Measurements from ENCODE around the gene GAS7.

Gene GAS7

DNA sequence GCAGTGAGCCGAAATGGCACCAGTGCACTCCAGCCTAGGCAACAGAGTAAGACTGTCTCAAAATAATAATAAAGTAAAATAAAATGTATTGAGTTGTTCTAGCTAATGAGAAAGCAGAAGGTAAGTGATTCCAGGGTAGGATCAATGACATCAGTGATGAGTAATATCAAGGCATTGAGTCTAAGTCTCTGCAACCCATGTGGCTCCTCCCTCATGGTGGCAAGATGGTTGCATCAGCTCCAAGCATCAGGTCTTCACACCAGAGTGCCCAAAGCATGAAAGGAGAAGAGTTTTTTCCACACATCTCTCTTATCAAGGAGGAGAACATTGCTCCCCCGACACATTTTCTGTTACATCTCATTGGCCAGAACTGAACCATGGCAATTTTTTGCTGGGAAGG, 34.8 kb upstream of the GAS7 start:
- peak; percentile 11 for DNase-seq (ENCODE audit: low read depth)
- H3K4me3 ChIP-seq (ENCODE audit: low read length) = no peak overlapping the region
- TF ChIP-seq, protein P1, sequence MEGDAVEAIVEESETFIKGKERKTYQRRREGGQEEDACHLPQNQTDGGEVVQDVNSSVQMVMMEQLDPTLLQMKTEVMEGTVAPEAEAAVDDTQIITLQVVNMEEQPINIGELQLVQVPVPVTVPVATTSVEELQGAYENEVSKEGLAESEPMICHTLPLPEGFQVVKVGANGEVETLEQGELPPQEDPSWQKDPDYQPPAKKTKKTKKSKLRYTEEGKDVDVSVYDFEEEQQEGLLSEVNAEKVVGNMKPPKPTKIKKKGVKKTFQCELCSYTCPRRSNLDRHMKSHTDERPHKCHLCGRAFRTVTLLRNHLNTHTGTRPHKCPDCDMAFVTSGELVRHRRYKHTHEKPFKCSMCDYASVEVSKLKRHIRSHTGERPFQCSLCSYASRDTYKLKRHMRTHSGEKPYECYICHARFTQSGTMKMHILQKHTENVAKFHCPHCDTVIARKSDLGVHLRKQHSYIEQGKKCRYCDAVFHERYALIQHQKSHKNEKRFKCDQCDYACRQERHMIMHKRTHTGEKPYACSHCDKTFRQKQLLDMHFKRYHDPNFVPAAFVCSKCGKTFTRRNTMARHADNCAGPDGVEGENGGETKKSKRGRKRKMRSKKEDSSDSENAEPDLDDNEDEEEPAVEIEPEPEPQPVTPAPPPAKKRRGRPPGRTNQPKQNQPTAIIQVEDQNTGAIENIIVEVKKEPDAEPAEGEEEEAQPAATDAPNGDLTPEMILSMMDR (conservative IDR thresholded peaks at IDR 0.05; ENCODE audit: low read length) = no peak

DNA sequence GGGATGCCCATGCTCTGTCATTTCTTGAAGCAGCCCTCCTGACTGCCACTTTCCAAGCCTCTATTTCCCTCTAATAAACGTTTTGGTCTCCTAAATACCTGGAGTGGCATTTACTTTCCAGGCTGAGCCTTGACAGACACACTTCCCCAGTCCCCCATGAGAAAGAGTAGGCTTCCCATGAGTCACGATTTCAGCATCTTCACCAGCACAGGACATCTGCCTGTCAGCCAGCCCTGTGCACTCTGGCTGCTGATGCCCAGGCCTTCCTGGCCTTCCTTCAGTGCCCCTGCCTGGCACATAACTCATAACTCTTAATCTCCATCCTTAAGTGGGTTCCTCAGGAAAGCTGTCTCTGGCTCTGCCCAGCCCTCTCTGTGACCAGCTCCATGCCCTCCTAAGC, 30.8 kb upstream of the GAS7 start:
- TF ChIP-seq, protein P1 (conservative IDR thresholded peaks at IDR 0.05; ENCODE audit: low read length) = no peak
- DNase-seq (ENCODE audit: low read depth) = peak; percentile 11
- no peak overlapping the region for H3K4me3 ChIP-seq (ENCODE audit: low read length)

DNA sequence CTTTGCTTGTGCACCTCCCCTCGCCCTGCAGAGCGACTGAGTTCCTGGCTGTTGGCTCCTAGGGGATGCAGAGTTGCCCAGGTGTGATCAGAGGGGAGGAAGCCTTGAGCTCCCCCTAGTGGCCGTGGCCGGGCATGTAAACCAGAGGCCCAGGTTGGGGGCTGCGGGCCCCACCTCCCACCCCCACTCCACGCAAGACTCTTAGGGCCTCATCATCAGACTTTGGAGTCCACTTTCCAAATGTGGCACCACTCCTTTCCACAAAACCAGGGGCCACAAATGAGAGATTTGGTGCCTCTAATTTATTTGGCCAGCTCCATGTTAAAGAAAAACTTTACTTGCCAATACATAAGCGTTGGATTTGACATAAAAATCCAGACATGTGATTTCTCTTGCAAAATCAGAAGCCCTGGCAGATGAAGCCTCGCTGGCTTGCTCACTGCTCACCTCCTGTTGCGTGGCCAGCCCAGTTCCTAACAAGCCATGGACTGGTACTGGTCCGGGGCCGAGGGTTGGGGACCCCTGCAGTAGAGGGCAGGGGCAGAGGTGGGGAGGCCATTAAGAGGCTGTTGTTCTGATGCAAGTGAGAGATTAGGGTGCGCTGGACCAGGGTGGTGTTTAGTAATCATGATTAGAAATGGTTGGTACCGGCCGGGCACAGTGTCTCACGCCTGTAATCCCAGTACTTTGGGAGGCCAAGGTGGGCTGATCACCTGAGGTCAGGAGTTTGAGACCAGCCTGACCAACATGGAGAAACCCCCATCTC, 28.7 kb upstream of the GAS7 start:
- no peak for DNase-seq (ENCODE audit: low read depth)
- TF ChIP-seq, protein P1 (conservative IDR thresholded peaks at IDR 0.05; ENCODE audit: low read length) = peak; percentile 88

DNA sequence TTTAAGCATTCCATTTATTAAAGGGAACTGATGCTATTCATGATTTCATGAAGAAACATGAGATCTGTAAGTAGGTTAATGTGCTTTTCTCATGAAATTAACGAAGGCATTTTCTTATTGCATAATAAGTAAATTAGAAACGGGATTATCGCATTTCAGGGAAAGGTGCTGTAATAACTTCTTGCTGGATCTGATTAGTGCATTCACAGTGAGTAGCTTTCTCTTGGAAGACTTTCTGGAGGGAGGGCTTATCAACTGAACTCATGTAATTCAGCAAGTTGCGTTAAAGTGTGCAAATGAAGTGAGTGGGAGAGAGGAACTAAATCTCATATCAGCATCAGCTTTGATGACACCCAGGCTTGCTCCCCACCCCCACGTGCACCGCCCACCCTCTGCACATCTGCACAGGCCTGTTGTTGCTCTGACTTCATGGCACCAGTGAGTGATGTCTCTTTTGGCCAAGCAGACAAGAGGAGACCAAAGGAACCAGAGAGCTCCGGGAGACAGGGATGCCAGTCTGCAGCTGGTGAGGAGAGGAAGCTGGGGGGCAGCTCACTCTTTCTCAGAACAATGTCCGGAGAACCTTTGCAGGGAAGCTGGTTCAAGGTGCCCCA, 26.3 kb upstream of the GAS7 start:
- peak; percentile 21 for DNase-seq (ENCODE audit: low read depth)
- TF ChIP-seq, protein P1 (conservative IDR thresholded peaks at IDR 0.05; ENCODE audit: low read length) = no peak

More for the DNA sequence above, 28.7 kb upstream of the GAS7 start:
- H3K4me3 ChIP-seq (ENCODE audit: low read length) = no peak overlapping the region

DNA sequence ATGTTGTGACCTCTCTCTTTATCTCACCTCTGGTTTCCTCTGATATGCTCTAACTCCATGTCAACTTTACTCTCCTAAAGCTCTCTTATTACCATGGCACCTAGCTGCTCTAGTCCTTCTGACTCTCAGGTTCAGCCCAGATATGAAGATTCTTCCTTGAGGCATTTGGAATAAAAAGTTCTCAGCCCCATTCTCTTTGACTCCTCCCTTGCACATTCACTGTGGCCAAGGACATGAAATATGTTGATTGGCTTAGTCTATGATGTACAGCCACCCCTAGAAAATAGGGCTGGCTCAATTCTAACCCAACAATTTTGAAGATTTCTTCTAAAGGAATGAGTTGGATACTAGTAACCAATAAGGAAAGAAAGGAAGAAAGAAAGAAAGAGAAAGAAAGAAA, 20.8 kb upstream of the GAS7 start:
- DNase-seq (ENCODE audit: low read depth) = no peak
- TF ChIP-seq, protein P1 (conservative IDR thresholded peaks at IDR 0.05; ENCODE audit: low read length) = no peak
- no peak overlapping the region for H3K4me3 ChIP-seq (ENCODE audit: low read length)

More for the DNA sequence above, 26.3 kb upstream of the GAS7 start:
- no peak overlapping the region for H3K4me3 ChIP-seq (ENCODE audit: low read length)

DNA sequence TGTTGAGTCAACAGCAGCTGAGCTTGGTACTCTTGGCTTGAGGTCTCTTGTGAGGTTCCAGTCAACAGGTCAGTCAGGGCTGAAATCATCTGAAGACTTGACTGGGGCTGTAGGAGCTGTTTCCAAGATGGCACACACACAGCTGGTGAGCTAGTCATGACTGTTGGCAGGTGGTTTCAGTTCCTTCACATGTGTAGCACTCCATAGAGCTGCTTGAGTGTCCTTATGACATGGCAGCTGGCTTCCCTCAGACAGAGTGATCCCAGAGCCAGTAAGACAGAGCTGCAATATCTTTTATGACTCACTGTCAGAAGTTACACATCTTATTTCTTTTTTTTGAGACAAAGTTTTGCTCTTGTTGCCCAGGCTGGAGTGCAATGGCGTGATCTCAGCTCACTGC, 19.5 kb upstream of the GAS7 start:
- no peak overlapping the region for H3K4me3 ChIP-seq (ENCODE audit: low read length)
- peak; percentile 15 for DNase-seq (ENCODE audit: low read depth)
- TF ChIP-seq, protein P1 (conservative IDR thresholded peaks at IDR 0.05; ENCODE audit: low read length) = no peak

Measured in AG10803 (cell line).